ENCODE results near the gene C3orf52. TPM values are rescaled to one million over a fixed set of nuclear protein-coding genes. Genes with fewer than 3 reads are reported as not detected.

The C3orf52 gene
- total and polyA plus RNA-seq, 2 experiments from 2014 or later = 8.1 to 16.6 TPM

DNA sequence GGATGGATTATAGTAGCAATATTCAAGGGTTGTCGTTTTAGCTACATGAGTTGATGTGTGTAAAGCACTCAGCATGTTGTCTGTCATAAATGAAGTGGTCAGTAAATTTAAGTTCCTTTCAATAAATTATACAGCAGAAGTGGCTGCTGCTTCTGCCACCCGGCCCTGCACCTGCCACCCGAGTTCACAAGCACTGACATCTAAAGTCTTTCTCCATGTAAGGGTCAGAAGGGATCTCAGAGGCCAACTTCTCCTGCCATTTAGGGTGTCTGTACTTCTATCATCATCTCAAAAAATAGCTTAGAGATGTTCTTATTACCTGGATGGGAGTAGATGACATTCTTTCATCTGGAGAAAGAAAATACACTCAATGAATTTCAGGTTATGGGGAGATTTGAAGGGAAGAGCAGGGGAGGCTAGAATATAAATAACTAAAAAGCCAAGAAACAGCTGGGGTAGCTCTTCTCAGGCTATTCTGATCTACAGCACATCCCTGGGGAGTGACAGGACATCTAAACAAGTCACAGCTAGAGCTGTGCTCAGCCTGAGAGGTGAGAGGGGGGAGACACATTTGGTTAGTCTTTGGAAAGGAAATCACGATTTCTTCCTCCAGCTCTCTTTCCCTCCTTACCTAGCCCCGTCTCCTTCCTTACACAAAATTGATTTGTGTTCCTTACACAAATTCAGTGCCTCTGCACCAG lies 38.9 kb downstream of the C3orf52 start:
- Mint-ChIP-seq H3K27ac (peak overlapping the region; percentile 90), H3K27me3 (ENCODE audit: insufficient read depth, low read depth, poor library complexity) (peaks cover 1% of the 10 kb centered on the region), H3K36me3 (ENCODE audit: low read depth) (peaks cover 4% of the 10 kb centered on the region; the same call in 1 of the 3 replicates), H3K4me3 (no peak overlapping the region; the same call in 2 of the 3 replicates), H3K4me1 (peaks cover 48% of the 10 kb centered on the region), H3K9me3 (no peaks in the 10 kb centered on the region)
- TF ChIP-seq JUNB (IDR thresholded peaks at IDR 0.05; ENCODE audit: unreplicated experiment) = no peak
- no peak for TF ChIP-seq ZNF331 (CRISPR knock-in tag; IDR thresholded peaks at IDR 0.05; ENCODE audit: low read depth)
- TF ChIP-seq, protein P1, sequence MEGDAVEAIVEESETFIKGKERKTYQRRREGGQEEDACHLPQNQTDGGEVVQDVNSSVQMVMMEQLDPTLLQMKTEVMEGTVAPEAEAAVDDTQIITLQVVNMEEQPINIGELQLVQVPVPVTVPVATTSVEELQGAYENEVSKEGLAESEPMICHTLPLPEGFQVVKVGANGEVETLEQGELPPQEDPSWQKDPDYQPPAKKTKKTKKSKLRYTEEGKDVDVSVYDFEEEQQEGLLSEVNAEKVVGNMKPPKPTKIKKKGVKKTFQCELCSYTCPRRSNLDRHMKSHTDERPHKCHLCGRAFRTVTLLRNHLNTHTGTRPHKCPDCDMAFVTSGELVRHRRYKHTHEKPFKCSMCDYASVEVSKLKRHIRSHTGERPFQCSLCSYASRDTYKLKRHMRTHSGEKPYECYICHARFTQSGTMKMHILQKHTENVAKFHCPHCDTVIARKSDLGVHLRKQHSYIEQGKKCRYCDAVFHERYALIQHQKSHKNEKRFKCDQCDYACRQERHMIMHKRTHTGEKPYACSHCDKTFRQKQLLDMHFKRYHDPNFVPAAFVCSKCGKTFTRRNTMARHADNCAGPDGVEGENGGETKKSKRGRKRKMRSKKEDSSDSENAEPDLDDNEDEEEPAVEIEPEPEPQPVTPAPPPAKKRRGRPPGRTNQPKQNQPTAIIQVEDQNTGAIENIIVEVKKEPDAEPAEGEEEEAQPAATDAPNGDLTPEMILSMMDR (conservative IDR thresholded peaks at IDR 0.05; ENCODE audit: low read depth in 2 of 2) = no peak
- no peak for TF ChIP-seq ETS1 (IDR thresholded peaks at IDR 0.05)
- no peak for TF ChIP-seq ZNF114 (CRISPR knock-in tag; IDR thresholded peaks at IDR 0.05)
- TF ChIP-seq CREB1 (CRISPR knock-in tag; IDR thresholded peaks at IDR 0.05; ENCODE audit: low read depth) = no peak
- no peak for TF ChIP-seq NANOG (IDR thresholded peaks at IDR 0.05; ENCODE audit: borderline replicate concordance)
- no peak for TF ChIP-seq STAT1 (IDR thresholded peaks at IDR 0.05; ENCODE audit: unreplicated experiment)
- TF ChIP-seq, protein P2, sequence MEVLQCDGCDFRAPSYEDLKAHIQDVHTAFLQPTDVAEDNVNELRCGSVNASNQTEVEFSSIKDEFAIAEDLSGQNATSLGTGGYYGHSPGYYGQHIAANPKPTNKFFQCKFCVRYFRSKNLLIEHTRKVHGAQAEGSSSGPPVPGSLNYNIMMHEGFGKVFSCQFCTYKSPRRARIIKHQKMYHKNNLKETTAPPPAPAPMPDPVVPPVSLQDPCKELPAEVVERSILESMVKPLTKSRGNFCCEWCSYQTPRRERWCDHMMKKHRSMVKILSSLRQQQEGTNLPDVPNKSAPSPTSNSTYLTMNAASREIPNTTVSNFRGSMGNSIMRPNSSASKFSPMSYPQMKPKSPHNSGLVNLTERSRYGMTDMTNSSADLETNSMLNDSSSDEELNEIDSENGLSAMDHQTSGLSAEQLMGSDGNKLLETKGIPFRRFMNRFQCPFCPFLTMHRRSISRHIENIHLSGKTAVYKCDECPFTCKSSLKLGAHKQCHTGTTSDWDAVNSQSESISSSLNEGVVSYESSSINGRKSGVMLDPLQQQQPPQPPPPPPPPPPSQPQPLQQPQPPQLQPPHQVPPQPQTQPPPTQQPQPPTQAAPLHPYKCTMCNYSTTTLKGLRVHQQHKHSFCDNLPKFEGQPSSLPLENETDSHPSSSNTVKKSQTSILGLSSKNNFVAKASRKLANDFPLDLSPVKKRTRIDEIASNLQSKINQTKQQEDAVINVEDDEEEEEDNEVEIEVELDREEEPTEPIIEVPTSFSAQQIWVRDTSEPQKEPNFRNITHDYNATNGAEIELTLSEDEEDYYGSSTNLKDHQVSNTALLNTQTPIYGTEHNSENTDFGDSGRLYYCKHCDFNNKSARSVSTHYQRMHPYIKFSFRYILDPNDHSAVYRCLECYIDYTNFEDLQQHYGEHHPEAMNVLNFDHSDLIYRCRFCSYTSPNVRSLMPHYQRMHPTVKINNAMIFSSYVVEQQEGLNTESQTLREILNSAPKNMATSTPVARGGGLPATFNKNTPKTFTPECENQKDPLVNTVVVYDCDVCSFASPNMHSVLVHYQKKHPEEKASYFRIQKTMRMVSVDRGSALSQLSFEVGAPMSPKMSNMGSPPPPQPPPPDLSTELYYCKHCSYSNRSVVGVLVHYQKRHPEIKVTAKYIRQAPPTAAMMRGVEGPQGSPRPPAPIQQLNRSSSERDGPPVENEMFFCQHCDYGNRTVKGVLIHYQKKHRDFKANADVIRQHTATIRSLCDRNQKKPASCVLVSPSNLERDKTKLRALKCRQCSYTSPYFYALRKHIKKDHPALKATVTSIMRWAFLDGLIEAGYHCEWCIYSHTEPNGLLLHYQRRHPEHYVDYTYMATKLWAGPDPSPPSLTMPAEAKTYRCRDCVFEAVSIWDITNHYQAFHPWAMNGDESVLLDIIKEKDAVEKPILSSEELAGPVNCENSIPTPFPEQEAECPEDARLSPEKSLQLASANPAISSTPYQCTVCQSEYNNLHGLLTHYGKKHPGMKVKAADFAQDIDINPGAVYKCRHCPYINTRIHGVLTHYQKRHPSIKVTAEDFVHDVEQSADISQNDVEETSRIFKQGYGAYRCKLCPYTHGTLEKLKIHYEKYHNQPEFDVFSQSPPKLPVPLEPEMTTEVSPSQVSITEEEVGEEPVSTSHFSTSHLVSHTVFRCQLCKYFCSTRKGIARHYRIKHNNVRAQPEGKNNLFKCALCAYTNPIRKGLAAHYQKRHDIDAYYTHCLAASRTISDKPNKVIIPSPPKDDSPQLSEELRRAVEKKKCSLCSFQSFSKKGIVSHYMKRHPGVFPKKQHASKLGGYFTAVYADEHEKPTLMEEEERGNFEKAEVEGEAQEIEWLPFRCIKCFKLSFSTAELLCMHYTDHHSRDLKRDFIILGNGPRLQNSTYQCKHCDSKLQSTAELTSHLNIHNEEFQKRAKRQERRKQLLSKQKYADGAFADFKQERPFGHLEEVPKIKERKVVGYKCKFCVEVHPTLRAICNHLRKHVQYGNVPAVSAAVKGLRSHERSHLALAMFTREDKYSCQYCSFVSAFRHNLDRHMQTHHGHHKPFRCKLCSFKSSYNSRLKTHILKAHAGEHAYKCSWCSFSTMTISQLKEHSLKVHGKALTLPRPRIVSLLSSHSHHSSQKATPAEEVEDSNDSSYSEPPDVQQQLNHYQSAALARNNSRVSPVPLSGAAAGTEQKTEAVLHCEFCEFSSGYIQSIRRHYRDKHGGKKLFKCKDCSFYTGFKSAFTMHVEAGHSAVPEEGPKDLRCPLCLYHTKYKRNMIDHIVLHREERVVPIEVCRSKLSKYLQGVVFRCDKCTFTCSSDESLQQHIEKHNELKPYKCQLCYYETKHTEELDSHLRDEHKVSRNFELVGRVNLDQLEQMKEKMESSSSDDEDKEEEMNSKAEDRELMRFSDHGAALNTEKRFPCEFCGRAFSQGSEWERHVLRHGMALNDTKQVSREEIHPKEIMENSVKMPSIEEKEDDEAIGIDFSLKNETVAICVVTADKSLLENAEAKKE (CRISPR knock-in tag; IDR thresholded peaks at IDR 0.05) = no peak
- no peak overlapping the region for H3K4me3 ChIP-seq
- no peaks in the 10 kb centered on the region for H3K79me2 ChIP-seq (replicated peaks; ENCODE audit: insufficient read depth)
- peaks cover 40% of the 10 kb centered on the region for H3K4me1 ChIP-seq (ENCODE audit: insufficient read depth)
- H3K9me2 ChIP-seq (ENCODE audit: insufficient read depth) = no peaks in the 10 kb centered on the region
- H2AFZ ChIP-seq = no peak overlapping the region
- H3K27ac ChIP-seq (ENCODE audit: low read depth) = peak overlapping the region; percentile 83; the same call in 1 of the 2 replicates
- H4K20me1 ChIP-seq (replicated peaks; ENCODE audit: insufficient read depth) = no peaks in the 10 kb centered on the region
- no peaks in the 10 kb centered on the region for H3K27me3 ChIP-seq (ENCODE audit: insufficient read depth)
- DNase-seq (ENCODE audit: low spot score) (no peak), ATAC-seq (no peak)
- H3K36me3 ChIP-seq (ENCODE audit: insufficient read depth) = no peaks in the 10 kb centered on the region; the same call in 1 of the 2 replicates
- no peaks in the 10 kb centered on the region for H3F3A ChIP-seq (replicated peaks; ENCODE audit: low read depth)
- peak overlapping the region; percentile 47; the same call in 1 of the 2 replicates for H3K4me2 ChIP-seq

Measured in GM23338 (cell line).